GM21576 (cell line): Measurements from ENCODE around the gene SERPINA6.
"Not testable (repeated sequence)": the region's sequence is repeated elsewhere in the genome, so short reads cannot be mapped to it uniquely, and the experiment has no call there.

Experiments
- ATAC-seq: cut with Tn5 transposase; IDR thresholded peaks from one replicate; pipeline ENCODE4 v1.9.1; 2021; ENCODE audit warnings: mild to moderate bottlenecking, moderate library complexity; ENCODE audit not compliant: unreplicated experiment

The SERPINA6 gene

DNA sequence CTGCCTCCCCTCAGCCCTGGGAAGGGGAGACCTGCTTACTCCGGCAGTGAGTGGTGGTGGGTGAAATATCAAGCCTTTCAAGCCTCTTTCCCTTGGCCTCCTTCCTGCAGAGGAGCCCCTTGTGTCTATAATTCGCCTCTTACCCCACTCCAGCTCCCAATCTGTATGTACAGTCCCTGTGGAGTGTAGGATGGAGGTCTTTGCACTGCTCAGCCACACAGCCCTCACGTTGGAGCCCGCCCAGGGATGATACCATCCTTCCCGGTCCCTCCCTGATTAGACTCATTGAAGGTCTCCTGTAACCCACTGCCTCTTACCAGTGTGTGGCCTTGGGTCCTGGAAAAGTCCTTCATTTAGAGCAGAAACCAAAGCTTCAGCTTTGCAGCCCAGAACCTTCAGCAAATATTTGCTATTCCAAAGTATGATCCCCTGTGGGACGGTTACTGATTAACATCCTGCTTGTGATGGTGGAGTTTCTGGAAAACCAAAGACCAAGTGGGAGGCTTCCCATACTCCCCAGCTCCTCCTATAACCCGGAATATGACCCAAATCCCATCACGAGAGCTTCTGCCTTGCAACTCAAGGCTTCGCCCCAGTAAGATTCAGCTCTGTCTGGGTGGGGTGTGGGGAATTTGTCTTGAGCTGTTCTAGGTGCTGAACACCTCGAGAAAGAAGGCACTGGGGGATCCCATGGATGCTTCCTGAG lies 30.1 kb downstream of the SERPINA6 start, which contains the start of gene SERPINA10:
Gene SERPINA10 (minus strand): TSS at position 397 of the 706 bp plus-strand sequence. CDS start 2,675 bp downstream, outside the sequence.
- no peak for ATAC-seq

GRCh38 chr14:94292526-94292871 lies 30.6 kb downstream of the SERPINA6 start:
- ATAC-seq: no peak

DNA sequence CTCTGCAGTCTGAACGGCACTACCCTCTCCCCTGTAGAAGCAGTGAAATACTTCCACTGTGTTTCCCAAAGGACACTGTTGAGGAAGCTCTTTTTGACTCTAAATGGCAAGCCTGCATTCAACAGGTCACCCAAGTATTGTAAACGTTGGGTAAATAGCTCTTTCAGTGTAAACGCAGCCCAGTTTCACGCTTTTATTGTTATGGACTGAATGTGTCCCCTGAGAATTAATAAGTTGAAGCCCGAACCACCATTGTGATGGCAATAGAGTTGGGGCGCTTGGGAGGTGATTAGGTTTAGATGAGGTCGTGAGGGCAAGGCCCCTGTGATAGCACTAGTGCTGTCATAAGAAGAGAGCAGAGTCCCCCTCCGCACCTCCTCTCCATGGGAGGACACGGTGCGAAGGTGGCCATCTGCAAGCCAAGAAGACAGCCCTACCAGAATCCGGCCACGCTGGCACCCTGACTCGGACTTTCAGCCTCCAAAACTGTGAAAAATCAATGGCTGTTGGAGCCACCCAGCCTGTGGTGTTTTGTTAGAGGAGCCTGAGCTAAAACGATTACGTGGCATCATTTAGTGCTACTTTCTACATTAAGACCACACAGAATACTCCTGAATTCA lies 31.1 kb downstream of the SERPINA6 start:
- no peak for ATAC-seq

DNA sequence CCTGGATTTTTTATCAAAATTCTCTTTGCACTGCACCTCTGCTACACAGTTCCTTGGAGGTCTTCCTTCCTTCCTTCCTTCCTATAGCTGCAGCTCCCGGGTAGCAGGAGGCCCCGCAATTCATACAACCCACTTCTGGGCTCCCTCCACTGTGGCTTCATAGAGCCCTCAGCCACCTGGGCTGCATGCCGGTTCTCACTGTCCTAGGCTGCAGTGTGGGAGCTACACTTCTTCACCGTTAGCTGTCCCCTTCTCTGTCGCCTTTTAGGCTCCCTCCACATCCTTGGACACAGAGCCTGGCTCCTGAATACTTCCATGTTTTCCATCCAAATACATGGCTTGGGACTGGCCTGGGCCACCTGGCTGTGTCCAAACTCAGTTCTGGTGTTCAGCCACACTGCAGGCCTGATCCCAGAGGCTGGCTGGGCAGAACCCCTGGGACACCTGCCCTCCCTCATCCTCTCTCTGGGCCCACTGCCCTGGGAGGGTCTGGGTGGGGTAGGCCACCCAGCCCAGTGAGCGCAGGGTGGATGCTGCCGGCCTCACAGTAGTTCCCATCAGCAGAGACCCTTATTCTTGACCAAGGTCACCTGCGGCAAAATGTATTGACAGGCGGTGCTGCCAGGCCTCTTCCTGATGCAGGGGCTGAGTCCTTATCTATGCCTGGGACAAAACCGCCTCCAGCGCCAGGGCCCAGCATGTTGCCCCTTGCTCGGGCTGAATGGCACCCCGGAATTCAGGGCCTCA lies 31.8 kb downstream of the SERPINA6 start:
- ATAC-seq: no peak

DNA sequence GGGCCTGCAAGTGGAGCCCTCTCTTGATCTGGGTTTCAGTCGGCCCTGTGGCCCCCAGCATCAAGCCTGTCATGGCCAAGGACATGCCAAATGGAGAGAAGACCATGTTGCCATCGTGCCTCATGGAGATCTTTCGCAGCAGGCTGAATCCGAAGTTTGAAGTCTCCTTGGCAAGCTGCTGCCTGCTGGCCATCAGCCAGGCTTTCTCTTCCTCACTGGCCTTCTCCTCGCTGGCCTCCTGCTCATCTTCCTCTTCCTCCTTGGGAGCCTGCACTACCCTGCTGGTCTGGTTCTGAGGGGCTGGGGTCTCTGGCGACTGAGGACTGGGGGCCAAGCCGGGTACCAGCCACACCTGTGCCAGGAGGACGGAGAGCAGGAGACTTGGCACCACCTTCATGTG lies 32.9 kb downstream of the SERPINA6 start:
- no peak for ATAC-seq

GRCh38 chr14:94288610-94289465 lies 34.3 kb downstream of the SERPINA6 start:
- ATAC-seq: no peak

GRCh38 chr14:94285158-94285557 lies 38.0 kb downstream of the SERPINA6 start:
- ATAC-seq: no peak

- no peak for ATAC-seq
These were observed 38.9 kb downstream of the SERPINA6 start for GRCh38 chr14:94284221-94284620.

- no peak for ATAC-seq
These were observed 40.0 kb downstream of the SERPINA6 start for GRCh38 chr14:94282991-94283723.

DNA sequence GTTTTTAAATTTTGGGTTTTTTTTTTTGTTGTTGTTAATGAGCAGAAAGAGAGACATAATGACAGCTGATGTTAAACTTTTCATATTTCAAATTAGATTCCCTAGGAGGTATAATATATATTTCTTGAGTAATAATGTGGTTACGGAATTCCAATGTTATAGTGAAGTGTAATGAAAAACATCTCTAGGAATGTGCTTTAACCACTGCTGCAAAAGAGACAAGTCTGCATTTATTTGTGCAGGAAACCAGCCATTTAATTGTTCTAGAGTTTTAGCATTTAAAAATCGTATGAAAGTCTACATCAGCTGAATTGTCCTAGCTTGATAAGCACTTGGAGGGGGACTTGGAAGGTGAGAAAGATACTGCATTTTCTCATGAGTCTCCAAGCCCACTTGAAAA lies 44.4 kb downstream of the SERPINA6 start:
- ATAC-seq: no peak

GRCh38 chr14:94276898-94277561 lies 46.1 kb downstream of the SERPINA6 start:
- not testable (repeated sequence) for ATAC-seq

GRCh38 chr14:94269156-94269555 lies 54.0 kb downstream of the SERPINA6 start:
- no peak for ATAC-seq

DNA sequence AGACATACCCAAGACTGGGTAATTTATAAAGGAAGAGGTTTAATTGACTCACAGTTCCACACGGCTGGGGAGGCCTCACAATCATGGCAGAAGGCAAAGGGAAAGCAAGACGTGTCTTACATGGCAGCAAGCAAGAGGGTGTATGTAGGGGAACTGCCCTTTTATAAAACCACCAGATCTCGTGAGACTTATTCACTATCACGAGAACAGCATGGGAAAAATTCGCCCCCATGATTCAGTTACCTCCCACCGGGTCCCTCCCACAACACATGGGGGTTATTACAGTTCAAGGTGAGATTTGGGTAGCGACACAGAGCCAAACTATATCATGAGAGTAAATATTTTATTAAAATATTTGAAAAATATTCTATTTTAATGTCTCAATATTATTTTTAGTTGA lies 54.6 kb downstream of the SERPINA6 start:
- ATAC-seq: not testable (repeated sequence)

DNA sequence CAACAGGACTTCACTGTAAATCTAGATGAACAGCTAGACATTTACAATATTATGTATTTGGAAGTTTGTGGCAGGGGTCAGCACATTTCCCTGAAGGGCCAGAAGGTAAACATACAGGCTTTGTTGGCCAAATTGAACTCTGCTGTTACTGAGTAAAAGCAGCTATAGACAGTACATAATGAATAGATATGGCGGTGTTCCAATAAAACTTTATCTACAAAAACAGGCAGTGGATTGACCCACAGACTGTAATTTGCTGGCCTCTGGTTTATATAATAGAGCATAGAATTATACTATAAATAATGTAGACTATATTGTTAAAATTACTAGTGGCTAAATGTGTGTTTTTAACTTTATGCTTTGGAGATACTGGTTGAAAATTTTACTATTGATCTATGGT lies 55.8 kb downstream of the SERPINA6 start:
- no peak for ATAC-seq

- ATAC-seq: not testable (repeated sequence)
These were observed 58.9 kb downstream of the SERPINA6 start for GRCh38 chr14:94264195-94264594.
